PC-9 (cell line): ENCODE measurements around the gene HOXB6. TPM values are rescaled to one million over a fixed set of nuclear protein-coding genes. Genes with fewer than 3 reads are reported as not detected.

Experiments used
- BruUV-seq: library from RNA; stranded (reverse); fragments of 400-500 nt; replicated peaks from 2 replicates; lab custom pipeline; 2021; lab: Mats Ljungman, UMichigan
- CTCF ChIA-PET: fragments of 300-600 bp; sonication (Branson Sonifier 250); formaldehyde crosslinking; loops from one replicate; lab custom pipeline; 2022; ENCODE audit warnings: antibody characterized with exemption; lab: Charles Lee
- POLR2A ChIA-PET: fragments of 300-600 bp; sonication (Branson Sonifier 250); formaldehyde crosslinking; loops from one replicate; lab custom pipeline; 2022; ENCODE audit warnings: antibody characterized with exemption; ENCODE audit not compliant: unreplicated experiment; lab: Charles Lee
- DNase-seq, 2 experiments: peaks; one replicate each; pipeline versions ENCODE4 v3.0.0 to v3.0.0-alpha.2; 2015 to 2022; ENCODE audit warnings: mixed read lengths in 1 of 2
- H2AFZ ChIP-seq: fragments of 200-600 bp; sonication (generic); 2 replicates; pipeline ENCODE4 v1.8.1; 2017; ENCODE audit warnings: antibody characterized with exemption
- H3F3A ChIP-seq: fragments of 200-600 bp; sonication (generic); 2 replicates; pipeline ENCODE4 v1.8.1; 2017; ENCODE audit warnings: antibody characterized with exemption, mild to moderate bottlenecking, low read depth; ENCODE audit not compliant: insufficient read depth
- H3K27ac ChIP-seq: fragments of 200-600 bp; sonication (generic); 2 replicates; pipeline ENCODE4 v1.6.1; 2016; ENCODE audit warnings: mixed run types
- H3K27me3 ChIP-seq: fragments of 200-600 bp; sonication (generic); 2 replicates; pipeline ENCODE4 v1.6.1; 2016; ENCODE audit warnings: low read depth, mixed run types; ENCODE audit not compliant: insufficient read depth
- H3K36me3 ChIP-seq: fragments of 200-600 bp; sonication (generic); 2 replicates; pipeline ENCODE4 v1.6.1; 2016; ENCODE audit warnings: low read depth, mixed run types
- H3K4me1 ChIP-seq: fragments of 200-600 bp; sonication (generic); replicated peaks from 2 replicates; pipeline ENCODE4 v1.6.1; 2016; ENCODE audit warnings: mixed run types; ENCODE audit not compliant: insufficient read depth
- H3K4me2 ChIP-seq: fragments of 200-600 bp; sonication (generic); 2 replicates; pipeline ENCODE4 v1.6.1; 2017; ENCODE audit warnings: mixed run types
- H3K4me3 ChIP-seq: fragments of 200-600 bp; sonication (generic); 2 replicates; pipeline ENCODE4 v1.6.1; 2016; ENCODE audit warnings: mixed run types
- H3K79me2 ChIP-seq: fragments of 200-600 bp; sonication (generic); 2 replicates; pipeline ENCODE4 v1.6.1; 2017; ENCODE audit warnings: low read depth, mixed run types
- H3K9me2 ChIP-seq: fragments of 200-600 bp; sonication (generic); 2 replicates; pipeline ENCODE4 v1.8.1; 2017; ENCODE audit warnings: mild to moderate bottlenecking; ENCODE audit not compliant: insufficient read depth
- H3K9me3 ChIP-seq: fragments of 200-600 bp; sonication (generic); 2 replicates; pipeline ENCODE4 v1.8.1; 2016; ENCODE audit warnings: low read depth; ENCODE audit not compliant: insufficient read depth
- H4K20me1 ChIP-seq: fragments of 200-600 bp; sonication (generic); 2 replicates; pipeline ENCODE4 v1.8.1; 2017; ENCODE audit not compliant: insufficient read depth
- CTCF ChIP-seq: fragments of 200-600 bp; sonication (generic); conservative IDR thresholded peaks from 2 replicates; pipeline ENCODE4 v1.6.1; 2017; ENCODE audit warnings: mixed run types, antibody characterized with exemption, mild to moderate bottlenecking, moderate library complexity
- EZH2 ChIP-seq: fragments of 200-600 bp; sonication (generic); IDR thresholded peaks from 2 replicates; pipeline ENCODE4 v1.8.0; 2017; ENCODE audit warnings: antibody characterized with exemption, low read depth
- intact Hi-C: fragments of 100-400 bp; cut with micrococcal nuclease; formaldehyde crosslinking; loops from one replicate; pipeline ENCODE4 v1.10.0; 2022; ENCODE audit not compliant: unreplicated experiment
- total RNA-seq: library from RNA; stranded (reverse); gene quantifications from 2 replicates; pipeline ENCODE4 v1.2.3, GENCODE V29; 2021

Gene HOXB6
- total RNA-seq, 1 experiment from 2014 or later, result 30.7 TPM

- no peak for TF ChIP-seq CTCF
- no peak for TF ChIP-seq EZH2
- Histone ChIP-seq H3K27me3 (peaks cover 58% of the 10 kb centered on the region), H3K27ac (no peak overlapping the region), H2AFZ (no peak overlapping the region), H3K4me2 (peak overlapping the region; percentile 41; the same call in 1 of the 2 replicates), H3K4me1 (no peaks in the 10 kb centered on the region), H3K9me3 (no peaks in the 10 kb centered on the region), H3K79me2 (no peaks in the 10 kb centered on the region), H3K4me3 (no peak overlapping the region), H3K36me3 (no peaks in the 10 kb centered on the region), H3K9me2 (no peaks in the 10 kb centered on the region), H3F3A (no peaks in the 10 kb centered on the region), H4K20me1 (no peaks in the 10 kb centered on the region)
- no TSS peak for BruUV-seq
- DNase-seq, result no peak
- POLR2A ChIA-PET, result no interaction called here
- intact Hi-C loops, result no loop called here
- CTCF ChIA-PET, result interaction anchor here (0.6 to 1.1 kb wide), 2 partner anchors 11 to 84 kb away, joined by 3 to 8 read pairs; no protein-coding TSS in a partner anchor
Measured at GRCh38 chr17:48647103-48647962, 42.5 kb upstream of the HOXB6 start.

GRCh38 chr17:48646183-48647102 lies 41.7 kb upstream of the HOXB6 start:
- H3K79me2 ChIP-seq, result no peaks in the 10 kb centered on the region
- H3F3A ChIP-seq, result no peaks in the 10 kb centered on the region
- no peak overlapping the region for H3K4me3 ChIP-seq
- TF ChIP-seq EZH2 (no peak), CTCF (no peak)
- H4K20me1 ChIP-seq, result no peaks in the 10 kb centered on the region
- no peaks in the 10 kb centered on the region for H3K36me3 ChIP-seq
- no peak for DNase-seq
- intact Hi-C loops, result no loop called here
- H3K4me2 ChIP-seq, result no peak overlapping the region
- H3K27me3 ChIP-seq, result peaks cover 67% of the 10 kb centered on the region
- no peak overlapping the region for H3K27ac ChIP-seq
- H2AFZ ChIP-seq, result no peak overlapping the region
- H3K4me1 ChIP-seq, result no peaks in the 10 kb centered on the region
- ChIA-PET POLR2A (interaction anchor here (0.6 kb wide), 1 partner anchor 833 kb away, joined by 3 read pairs; no protein-coding TSS in a partner anchor), CTCF (no interaction called here)
- no peaks in the 10 kb centered on the region for H3K9me2 ChIP-seq
- no TSS peak for BruUV-seq
- H3K9me3 ChIP-seq, result no peaks in the 10 kb centered on the region

- Histone ChIP-seq H3K36me3 (no peaks in the 10 kb centered on the region), H3K4me1 (no peaks in the 10 kb centered on the region), H3K79me2 (no peaks in the 10 kb centered on the region), H3K9me3 (no peaks in the 10 kb centered on the region), H3K4me2 (no peak overlapping the region), H3F3A (no peaks in the 10 kb centered on the region), H3K27me3 (peaks cover 71% of the 10 kb centered on the region), H3K27ac (no peak overlapping the region), H4K20me1 (no peaks in the 10 kb centered on the region), H3K9me2 (no peaks in the 10 kb centered on the region), H3K4me3 (no peak overlapping the region), H2AFZ (no peak overlapping the region)
- no TSS peak for BruUV-seq
- TF ChIP-seq EZH2 (no peak), CTCF (no peak)
- ChIA-PET CTCF (no interaction called here), POLR2A (no interaction called here)
- intact Hi-C loops, result no loop called here
- DNase-seq, result no peak
Measured at GRCh38 chr17:48645639-48646182, 40.9 kb upstream of the HOXB6 start.
